PC-3 (cell line): ENCODE results near the gene CCT3. TPM values are rescaled to one million over a fixed set of nuclear protein-coding genes. Genes with fewer than 3 reads are reported as not detected.
A peak's percentile ranks its signal among the peaks of the same experiment; 100 is the strongest.

Experiments
- ATAC-seq: fragments of 200-7000 bp; cut with Tn5 transposase; 2 replicates; pipeline ENCODE4 v1.9.1; 2020; ENCODE audit warnings: mild to moderate bottlenecking, moderate library complexity
- BruUV-seq: library from RNA; stranded (reverse); fragments of 400-500 nt; replicated peaks from 2 replicates; lab custom pipeline; 2021; lab: Mats Ljungman, UMichigan
- CTCF ChIA-PET: fragments of 300-600 bp; sonication (Branson Sonifier 250); formaldehyde crosslinking; loops from one replicate; lab custom pipeline; 2022; ENCODE audit warnings: antibody characterized with exemption; lab: Charles Lee
- POLR2A ChIA-PET: fragments of 300-600 bp; sonication (Branson Sonifier 250); formaldehyde crosslinking; loops from one replicate; lab custom pipeline; 2022; ENCODE audit warnings: antibody characterized with exemption; ENCODE audit not compliant: unreplicated experiment; lab: Charles Lee
- DNase-seq: peaks from one replicate; pipeline ENCODE4 v3.0.0-alpha.2; 2015
- H2AFZ ChIP-seq: fragments of 300-600 bp; sonication (generic); 2 replicates; pipeline ENCODE4 v1.6.0; 2016; ENCODE audit warnings: antibody characterized with exemption, low read length
- H3F3A ChIP-seq: fragments of 300-600 bp; sonication (generic); one replicate; pipeline ENCODE4 v1.6.0; 2017; ENCODE audit warnings: antibody characterized with exemption, low read length, control low read depth, mild to moderate bottlenecking; ENCODE audit not compliant: unreplicated experiment
- H3K27ac ChIP-seq: fragments of 300-600 bp; sonication (generic); 2 replicates; pipeline ENCODE4 v1.5.1; 2016; ENCODE audit warnings: mild to moderate bottlenecking, low read length
- H3K27me3 ChIP-seq: fragments of 300-600 bp; sonication (generic); 2 replicates; pipeline ENCODE4 v1.6.1; 2016; ENCODE audit warnings: low read length, mixed read lengths
- H3K36me3 ChIP-seq: fragments of 300-600 bp; sonication (generic); 2 replicates; pipeline ENCODE4 v1.6.1; 2016; ENCODE audit warnings: low read depth, mixed run types, low read length, mixed read lengths
- H3K4me1 ChIP-seq: fragments of 300-600 bp; sonication (generic); 2 replicates; pipeline ENCODE4 v1.5.1; 2016; ENCODE audit warnings: low read length; ENCODE audit not compliant: insufficient read depth
- H3K4me2 ChIP-seq: fragments of 300-600 bp; sonication (generic); 2 replicates; pipeline ENCODE4 v1.6.0; 2016; ENCODE audit warnings: low read length
- H3K4me3 ChIP-seq: fragments of 300-600 bp; sonication (generic); 2 replicates; pipeline ENCODE4 v1.5.1; 2016; ENCODE audit warnings: mild to moderate bottlenecking, low read length, mixed read lengths
- H3K79me2 ChIP-seq: fragments of 300-600 bp; sonication (generic); 2 replicates; pipeline ENCODE4 v1.6.1; 2017; ENCODE audit warnings: low read length, mixed read lengths
- H3K9ac ChIP-seq: fragments of 300-600 bp; sonication (generic); 2 replicates; pipeline ENCODE4 v1.6.0; 2016; ENCODE audit warnings: mild to moderate bottlenecking, low read length
- H3K9me2 ChIP-seq: fragments of 300-600 bp; sonication (generic); replicated peaks from 2 replicates; pipeline ENCODE4 v1.6.1; 2016; ENCODE audit warnings: mixed run types, low read length, mixed read lengths
- H3K9me3 ChIP-seq: fragments of 300-600 bp; sonication (generic); 2 replicates; pipeline ENCODE4 v1.6.1; 2016; ENCODE audit warnings: low read length, mixed read lengths
- H4K20me1 ChIP-seq: fragments of 300-600 bp; sonication (generic); 2 replicates; pipeline ENCODE4 v1.6.1; 2016; ENCODE audit warnings: low read length, mixed read lengths
- EZH2 ChIP-seq: fragments of 300-600 bp; sonication (generic); IDR thresholded peaks from one replicate; pipeline ENCODE4 v1.6.1; 2017; ENCODE audit warnings: antibody characterized with exemption, mild to moderate bottlenecking, low read length; ENCODE audit not compliant: unreplicated experiment
- EZH2phosphoT487 ChIP-seq: fragments of 300-600 bp; sonication (generic); IDR thresholded peaks from 2 replicates; pipeline ENCODE4 v1.6.1; 2018; ENCODE audit warnings: mild to moderate bottlenecking, antibody characterized with exemption, low read length, borderline replicate concordance
- intact Hi-C: fragments of 100-400 bp; cut with micrococcal nuclease; formaldehyde crosslinking; loops from 2 replicates; pipeline ENCODE4 v1.9.0; 2023
- total RNA-seq: library from RNA; depleted of rRNA; stranded (reverse); fragments of >200 nt; gene quantifications from 2 replicates; pipeline ENCODE4 v1.2.3, GENCODE V29; 2014
- TF ChIP-seq, protein P1 (sequence below): fragments of 300-600 bp; sonication (generic); conservative IDR thresholded peaks from 2 replicates; pipeline ENCODE4 v1.5.1; 2017; ENCODE audit warnings: antibody characterized with exemption, low read depth, mild to moderate bottlenecking, low read length

The CCT3 gene
- total RNA-seq, 1 experiment from 2014 or later, result 692 TPM

DNA sequence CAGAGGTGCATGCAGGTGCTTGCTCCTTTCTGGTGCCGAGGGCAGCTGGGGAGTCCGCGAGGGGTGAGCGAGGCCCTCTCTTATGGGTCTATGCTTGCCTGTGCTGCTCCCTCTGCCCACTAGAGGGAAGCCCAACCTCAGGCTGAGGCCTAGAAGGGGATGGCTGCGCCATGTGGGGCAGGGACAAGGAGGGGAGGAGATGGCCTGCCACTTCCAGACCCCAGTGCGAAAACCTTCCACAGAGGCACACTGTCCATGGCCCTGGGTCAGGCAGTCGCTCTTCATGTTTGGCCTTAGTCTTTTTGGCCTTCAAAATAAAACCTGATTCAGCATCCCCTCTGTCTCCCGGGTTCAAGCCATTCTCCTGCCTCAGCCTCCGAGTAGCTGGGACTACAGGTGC lies 44.9 kb upstream of the CCT3 start:
- H3K9me3 ChIP-seq, result no peaks in the 10 kb centered on the region
- no peaks in the 10 kb centered on the region for H3F3A ChIP-seq
- peaks cover 12% of the 10 kb centered on the region; the same call in 1 of the 2 replicates for H3K4me1 ChIP-seq
- intact Hi-C loops, result loop anchor here (1.0 kb wide), 1 partner anchor 226 kb away; no protein-coding TSS in a partner anchor
- no peaks in the 10 kb centered on the region for H3K79me2 ChIP-seq
- no peak overlapping the region for H3K27ac ChIP-seq
- H3K4me2 ChIP-seq, result no peak overlapping the region
- TF ChIP-seq EZH2 (no peak), EZH2phosphoT487 (no peak)
- TF ChIP-seq, protein P1, sequence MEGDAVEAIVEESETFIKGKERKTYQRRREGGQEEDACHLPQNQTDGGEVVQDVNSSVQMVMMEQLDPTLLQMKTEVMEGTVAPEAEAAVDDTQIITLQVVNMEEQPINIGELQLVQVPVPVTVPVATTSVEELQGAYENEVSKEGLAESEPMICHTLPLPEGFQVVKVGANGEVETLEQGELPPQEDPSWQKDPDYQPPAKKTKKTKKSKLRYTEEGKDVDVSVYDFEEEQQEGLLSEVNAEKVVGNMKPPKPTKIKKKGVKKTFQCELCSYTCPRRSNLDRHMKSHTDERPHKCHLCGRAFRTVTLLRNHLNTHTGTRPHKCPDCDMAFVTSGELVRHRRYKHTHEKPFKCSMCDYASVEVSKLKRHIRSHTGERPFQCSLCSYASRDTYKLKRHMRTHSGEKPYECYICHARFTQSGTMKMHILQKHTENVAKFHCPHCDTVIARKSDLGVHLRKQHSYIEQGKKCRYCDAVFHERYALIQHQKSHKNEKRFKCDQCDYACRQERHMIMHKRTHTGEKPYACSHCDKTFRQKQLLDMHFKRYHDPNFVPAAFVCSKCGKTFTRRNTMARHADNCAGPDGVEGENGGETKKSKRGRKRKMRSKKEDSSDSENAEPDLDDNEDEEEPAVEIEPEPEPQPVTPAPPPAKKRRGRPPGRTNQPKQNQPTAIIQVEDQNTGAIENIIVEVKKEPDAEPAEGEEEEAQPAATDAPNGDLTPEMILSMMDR, result peak; percentile 95
- ChIA-PET CTCF (interaction anchor here (0.6 to 1.6 kb wide), 3 partner anchors 59 to 63 kb away, joined by 3 to 12 read pairs (median 8); no protein-coding TSS in a partner anchor), POLR2A (no interaction called here)
- H2AFZ ChIP-seq, result peak overlapping the region; percentile 19; the same call in 1 of the 2 replicates
- no peak overlapping the region for H3K9ac ChIP-seq
- no peak overlapping the region for H3K4me3 ChIP-seq
- no TSS peak for BruUV-seq
- H4K20me1 ChIP-seq, result no peaks in the 10 kb centered on the region
- peak; percentile 95 for ATAC-seq
- H3K27me3 ChIP-seq, result no peaks in the 10 kb centered on the region
- no peaks in the 10 kb centered on the region for H3K9me2 ChIP-seq
- DNase-seq, result peak; percentile 86
- H3K36me3 ChIP-seq, result no peaks in the 10 kb centered on the region

DNA sequence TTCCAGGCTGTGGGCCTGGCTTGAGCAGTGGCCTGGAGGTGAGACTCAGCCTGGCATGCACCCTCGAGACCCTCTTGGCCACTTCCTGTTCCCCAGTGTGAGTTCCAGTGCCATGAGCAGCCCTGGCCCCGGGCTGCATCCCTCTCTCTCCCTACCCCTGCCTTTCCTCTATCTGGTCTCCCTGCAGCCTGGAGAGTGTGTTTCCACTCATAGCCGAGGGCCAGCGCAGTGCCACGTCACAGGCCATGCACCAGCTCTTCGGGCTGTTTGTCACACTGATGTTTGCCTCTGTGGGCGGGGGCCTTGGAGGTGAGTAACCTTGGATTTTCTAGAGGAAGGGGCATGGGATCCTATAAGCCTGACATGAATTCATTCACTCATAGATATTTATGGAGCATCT lies 44.5 kb upstream of the CCT3 start:
- Histone ChIP-seq H3K9ac (no peak overlapping the region), H3F3A (no peaks in the 10 kb centered on the region), H4K20me1 (no peaks in the 10 kb centered on the region), H3K27me3 (no peaks in the 10 kb centered on the region), H3K79me2 (no peaks in the 10 kb centered on the region), H3K9me3 (no peaks in the 10 kb centered on the region), H3K4me3 (no peak overlapping the region), H3K36me3 (no peaks in the 10 kb centered on the region), H3K9me2 (no peaks in the 10 kb centered on the region), H3K27ac (no peak overlapping the region), H3K4me1 (peaks cover 12% of the 10 kb centered on the region; the same call in 1 of the 2 replicates), H2AFZ (peak overlapping the region; percentile 19; the same call in 1 of the 2 replicates), H3K4me2 (no peak overlapping the region)
- intact Hi-C loops, result no loop called here
- POLR2A ChIA-PET, result no interaction called here
- TF ChIP-seq EZH2phosphoT487 (no peak), EZH2 (no peak)
- TF ChIP-seq, protein P1, result no peak
- peak; percentile 32 for ATAC-seq
- CTCF ChIA-PET, result interaction anchor here (0.6 to 1.6 kb wide), 2 partner anchors 59 to 63 kb away, joined by 3 to 12 read pairs; no protein-coding TSS in a partner anchor
- DNase-seq, result peak; percentile 42
- no TSS peak for BruUV-seq

GRCh38 chr1:156379420-156380165 lies 41.5 kb upstream of the CCT3 start:
- H3K4me1 ChIP-seq, result peaks cover 12% of the 10 kb centered on the region; the same call in 1 of the 2 replicates
- intact Hi-C loops, result no loop called here
- ChIA-PET POLR2A (no interaction called here), CTCF (interaction anchor here (0.6 kb wide), 1 partner anchor 30 kb away, joined by 4 read pairs; no protein-coding TSS in a partner anchor)
- no peaks in the 10 kb centered on the region for H3K79me2 ChIP-seq
- H3K9me2 ChIP-seq, result no peaks in the 10 kb centered on the region
- H3K27me3 ChIP-seq, result no peaks in the 10 kb centered on the region
- no peaks in the 10 kb centered on the region for H4K20me1 ChIP-seq
- H3F3A ChIP-seq, result no peaks in the 10 kb centered on the region
- BruUV-seq, result no TSS peak
- H3K9ac ChIP-seq, result no peak overlapping the region
- no peak overlapping the region for H3K4me2 ChIP-seq
- ATAC-seq, result peak; percentile 36
- H2AFZ ChIP-seq, result peak overlapping the region; percentile 66
- no peak overlapping the region for H3K27ac ChIP-seq
- TF ChIP-seq, protein P1, result peak; percentile 42
- no peak for TF ChIP-seq EZH2
- no peaks in the 10 kb centered on the region for H3K9me3 ChIP-seq
- no peaks in the 10 kb centered on the region for H3K36me3 ChIP-seq
- peak; percentile 61 for DNase-seq
- H3K4me3 ChIP-seq, result no peak overlapping the region
